ENCODE results near the gene PAFAH1B2. TPM values are rescaled to one million over a fixed set of nuclear protein-coding genes. Genes with fewer than 3 reads are reported as not detected.

PAFAH1B2 gene
- total and polyA plus RNA-seq, 10 of the 15 experiments (the other 5 are each of a cell fraction or from before 2014, with no cell fraction given) = 17.6 to 64.8 (median 47.6) TPM

- TF ChIP-seq, protein P1, sequence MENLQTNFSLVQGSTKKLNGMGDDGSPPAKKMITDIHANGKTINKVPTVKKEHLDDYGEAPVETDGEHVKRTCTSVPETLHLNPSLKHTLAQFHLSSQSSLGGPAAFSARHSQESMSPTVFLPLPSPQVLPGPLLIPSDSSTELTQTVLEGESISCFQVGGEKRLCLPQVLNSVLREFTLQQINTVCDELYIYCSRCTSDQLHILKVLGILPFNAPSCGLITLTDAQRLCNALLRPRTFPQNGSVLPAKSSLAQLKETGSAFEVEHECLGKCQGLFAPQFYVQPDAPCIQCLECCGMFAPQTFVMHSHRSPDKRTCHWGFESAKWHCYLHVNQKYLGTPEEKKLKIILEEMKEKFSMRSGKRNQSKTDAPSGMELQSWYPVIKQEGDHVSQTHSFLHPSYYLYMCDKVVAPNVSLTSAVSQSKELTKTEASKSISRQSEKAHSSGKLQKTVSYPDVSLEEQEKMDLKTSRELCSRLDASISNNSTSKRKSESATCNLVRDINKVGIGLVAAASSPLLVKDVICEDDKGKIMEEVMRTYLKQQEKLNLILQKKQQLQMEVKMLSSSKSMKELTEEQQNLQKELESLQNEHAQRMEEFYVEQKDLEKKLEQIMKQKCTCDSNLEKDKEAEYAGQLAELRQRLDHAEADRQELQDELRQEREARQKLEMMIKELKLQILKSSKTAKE (IDR thresholded peaks at IDR 0.05; ENCODE audit: low read depth, poor library complexity, severe bottlenecking) = no peak
- TF ChIP-seq NFXL1 (IDR thresholded peaks at IDR 0.05; ENCODE audit: borderline replicate concordance) (no peak), SUPT20H (IDR thresholded peaks at IDR 0.05; ENCODE audit: borderline replicate concordance, control insufficient read depth, low read depth, low read length) (no peak), MEF2A (IDR thresholded peaks at IDR 0.05; ENCODE audit: insufficient read depth, low read depth, low read length) (no peak)
These were observed 26.4 kb upstream of the PAFAH1B2 start (continued) for GRCh38 chr11:117117681-117118080.

GRCh38 chr11:117121176-117121575 is 22.9 kb upstream of the PAFAH1B2 start:
- no TSS peak for BruUV-seq (replicated peaks)
- no peak for ATAC-seq
- RAD21 ChIA-PET (ENCODE audit: unreplicated experiment) = no interaction called here
- DNase-seq (ENCODE audit: low read depth, low spot score) = no peak
- no peak for FAIRE-seq
- Histone ChIP-seq H3K27ac (ENCODE audit: control insufficient read depth, insufficient read depth) (no peak overlapping the region), H3K27me3 (replicated peaks in 1 of 2; ENCODE audit: control insufficient read depth in 2 of 2, insufficient read depth in 2 of 2, low read length in 1 of 2) (no peaks in the 10 kb centered on the region), H3K79me2 (ENCODE audit: control insufficient read depth, insufficient read depth, low read length) (no peaks in the 10 kb centered on the region), H3K9me3 (replicated peaks; ENCODE audit: control insufficient read depth, insufficient read depth, low read length) (no peaks in the 10 kb centered on the region), H3K9ac (ENCODE audit: control insufficient read depth, insufficient read depth, low read length) (no peak overlapping the region), H3K4me1 (ENCODE audit: control insufficient read depth, insufficient read depth, low read length) (no peaks in the 10 kb centered on the region), H2AFZ (ENCODE audit: control insufficient read depth, low read depth, low read length) (no peak overlapping the region), H3K4me3 (no peak overlapping the region), H3K4me2 (ENCODE audit: control insufficient read depth, insufficient read depth) (no peak overlapping the region), H3K36me3 (ENCODE audit: control insufficient read depth in 2 of 2, insufficient read depth in 2 of 2, low read length in 1 of 2) (no peaks in the 10 kb centered on the region), H4K20me1 (ENCODE audit: control insufficient read depth, insufficient read depth) (no peaks in the 10 kb centered on the region)
- intact Hi-C loops (cut with micrococcal nuclease; ENCODE audit: unreplicated experiment) = no loop called here
- POLR2A ChIA-PET = no interaction called here
- in situ Hi-C loops (cut with MboI) = no loop called here
- SMC1A ChIA-PET (ENCODE audit: uncharacterized antibody, unreplicated experiment) = no interaction called here
- TF ChIP-seq NR2F1 (conservative IDR thresholded peaks at IDR 0.05) = no peak
- no peak for TF ChIP-seq HDAC2 (IDR thresholded peaks at IDR 0.05)
- no peak for TF ChIP-seq CBX5 (IDR thresholded peaks at IDR 0.05; ENCODE audit: low read depth)
- TF ChIP-seq ZNF622 (IDR thresholded peaks at IDR 0.05) = no peak
- TF ChIP-seq, protein P2, sequence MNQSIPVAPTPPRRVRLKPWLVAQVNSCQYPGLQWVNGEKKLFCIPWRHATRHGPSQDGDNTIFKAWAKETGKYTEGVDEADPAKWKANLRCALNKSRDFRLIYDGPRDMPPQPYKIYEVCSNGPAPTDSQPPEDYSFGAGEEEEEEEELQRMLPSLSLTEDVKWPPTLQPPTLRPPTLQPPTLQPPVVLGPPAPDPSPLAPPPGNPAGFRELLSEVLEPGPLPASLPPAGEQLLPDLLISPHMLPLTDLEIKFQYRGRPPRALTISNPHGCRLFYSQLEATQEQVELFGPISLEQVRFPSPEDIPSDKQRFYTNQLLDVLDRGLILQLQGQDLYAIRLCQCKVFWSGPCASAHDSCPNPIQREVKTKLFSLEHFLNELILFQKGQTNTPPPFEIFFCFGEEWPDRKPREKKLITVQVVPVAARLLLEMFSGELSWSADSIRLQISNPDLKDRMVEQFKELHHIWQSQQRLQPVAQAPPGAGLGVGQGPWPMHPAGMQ (IDR thresholded peaks at IDR 0.05; ENCODE audit: borderline replicate concordance) = no peak
- TF ChIP-seq ZNF687 (IDR thresholded peaks at IDR 0.05) = no peak
- TF ChIP-seq NRF1 (conservative IDR thresholded peaks at IDR 0.05; ENCODE audit: low read depth, low read length) = no peak
- no peak for TF ChIP-seq POU2F2 (IDR thresholded peaks at IDR 0.05; ENCODE audit: borderline replicate concordance, low read depth, low read length)
- no peak for TF ChIP-seq CHD2 (IDR thresholded peaks at IDR 0.05; ENCODE audit: borderline replicate concordance, low read depth, low read length)
- TF ChIP-seq KAT2A (conservative IDR thresholded peaks at IDR 0.05; ENCODE audit: control insufficient read depth, low read depth, low read length) = no peak
- CTCF ChIA-PET = no interaction called here
